NCI-H146 treated with DMSO at 0.1 percent for 48 hours (cell line): ENCODE measurements around the gene HPN.
"Not testable (repeated sequence)": the region's sequence is repeated elsewhere in the genome, so short reads cannot be mapped to it uniquely, and the experiment has no call there.

ENCODE experiments used
- DNase-seq: peaks from one replicate; lab custom pipeline; 2025; ENCODE audit not compliant: unreplicated experiment; lab: John Stamatoyannopoulos, UW

The HPN gene

GRCh38 chr19:35042056-35042730 lies 672 bp downstream of the HPN start:
- DNase-seq: no peak

- no peak for DNase-seq
These were observed 1.6 kb downstream of the HPN start for GRCh38 chr19:35042954-35043604.

- DNase-seq: no peak
These were observed 2.4 kb downstream of the HPN start for GRCh38 chr19:35043906-35044305.

- DNase-seq: peak; percentile 3
These were observed 3.0 kb downstream of the HPN start for GRCh38 chr19:35044317-35045117.

- DNase-seq: no peak
These were observed 4.3 kb downstream of the HPN start for GRCh38 chr19:35045667-35046300.

GRCh38 chr19:35046461-35046860 lies 4.9 kb downstream of the HPN start:
- DNase-seq: no peak

GRCh38 chr19:35048911-35049411 lies 7.4 kb downstream of the HPN start:
- DNase-seq: peak; percentile 77

- DNase-seq: no peak
These were observed 7.9 kb downstream of the HPN start for GRCh38 chr19:35049456-35049855.

- not testable (repeated sequence) for DNase-seq
These were observed 9.1 kb downstream of the HPN start for GRCh38 chr19:35050662-35051061.

- not testable (repeated sequence) for DNase-seq
These were observed 9.7 kb downstream of the HPN start for GRCh38 chr19:35051268-35051667.

GRCh38 chr19:35051796-35052195 lies 10.3 kb downstream of the HPN start:
- no peak for DNase-seq

- no peak for DNase-seq
These were observed 11.2 kb downstream of the HPN start for GRCh38 chr19:35052599-35053190.

GRCh38 chr19:35053667-35054293 lies 12.3 kb downstream of the HPN start:
- no peak for DNase-seq

GRCh38 chr19:35054626-35055025 lies 13.1 kb downstream of the HPN start:
- DNase-seq: no peak

GRCh38 chr19:35055715-35056179 lies 14.2 kb downstream of the HPN start:
- DNase-seq: peak; percentile 56

GRCh38 chr19:35056513-35057063 lies 15.1 kb downstream of the HPN start:
- no peak for DNase-seq

GRCh38 chr19:35058370-35058769 lies 16.8 kb downstream of the HPN start:
- DNase-seq: no peak

GRCh38 chr19:35059006-35059798 lies 17.7 kb downstream of the HPN start:
- DNase-seq: no peak

- no peak for DNase-seq
These were observed 18.2 kb downstream of the HPN start for GRCh38 chr19:35059799-35060091.
